B cell (primary cell): ENCODE measurements around the gene TMEM254.

Experiments
- EZH2 ChIP-seq: IDR thresholded peaks from 2 replicates; pipeline ENCODE4 v1.6.1; 2012; ENCODE audit warnings: borderline replicate concordance, low read depth, mild to moderate bottlenecking, moderate library complexity, low read length; ENCODE audit not compliant: insufficient read depth, poor library complexity, severe bottlenecking
- TF ChIP-seq, protein P1 (sequence below): fragments of 200-600 bp; IDR thresholded peaks from one replicate; pipeline ENCODE4 v1.8.0; 2022; ENCODE audit warnings: antibody characterized with exemption, mild to moderate bottlenecking

DNA sequence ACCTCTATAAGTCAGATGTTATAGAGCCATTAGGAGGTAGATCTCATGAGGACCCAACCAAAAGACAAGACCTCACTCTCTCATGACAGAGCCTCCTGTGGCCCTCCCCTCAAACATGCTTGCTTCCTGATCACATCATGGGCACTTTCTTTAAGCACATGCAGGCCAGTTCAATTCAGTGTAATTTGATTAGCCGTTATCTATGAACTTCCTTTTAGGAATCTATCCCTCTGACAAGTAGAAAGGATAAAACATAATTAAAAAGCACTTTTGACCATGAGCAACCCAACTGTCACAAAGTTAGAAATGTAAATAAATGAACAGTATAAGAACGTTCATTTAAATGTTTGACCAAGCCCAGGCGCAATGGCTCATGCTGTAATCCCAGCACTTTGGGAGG is 27.7 kb upstream of the TMEM254 start:
- TF ChIP-seq, protein P1, sequence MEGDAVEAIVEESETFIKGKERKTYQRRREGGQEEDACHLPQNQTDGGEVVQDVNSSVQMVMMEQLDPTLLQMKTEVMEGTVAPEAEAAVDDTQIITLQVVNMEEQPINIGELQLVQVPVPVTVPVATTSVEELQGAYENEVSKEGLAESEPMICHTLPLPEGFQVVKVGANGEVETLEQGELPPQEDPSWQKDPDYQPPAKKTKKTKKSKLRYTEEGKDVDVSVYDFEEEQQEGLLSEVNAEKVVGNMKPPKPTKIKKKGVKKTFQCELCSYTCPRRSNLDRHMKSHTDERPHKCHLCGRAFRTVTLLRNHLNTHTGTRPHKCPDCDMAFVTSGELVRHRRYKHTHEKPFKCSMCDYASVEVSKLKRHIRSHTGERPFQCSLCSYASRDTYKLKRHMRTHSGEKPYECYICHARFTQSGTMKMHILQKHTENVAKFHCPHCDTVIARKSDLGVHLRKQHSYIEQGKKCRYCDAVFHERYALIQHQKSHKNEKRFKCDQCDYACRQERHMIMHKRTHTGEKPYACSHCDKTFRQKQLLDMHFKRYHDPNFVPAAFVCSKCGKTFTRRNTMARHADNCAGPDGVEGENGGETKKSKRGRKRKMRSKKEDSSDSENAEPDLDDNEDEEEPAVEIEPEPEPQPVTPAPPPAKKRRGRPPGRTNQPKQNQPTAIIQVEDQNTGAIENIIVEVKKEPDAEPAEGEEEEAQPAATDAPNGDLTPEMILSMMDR = no peak
- no peak for TF ChIP-seq EZH2
